ENCODE data around the gene AGAP9.
A peak's percentile ranks its signal among the peaks of the same experiment; 100 is the strongest.
"Not testable (repeated sequence)": the region's sequence is repeated elsewhere in the genome, so short reads cannot be mapped to it uniquely, and the experiment has no call there.

AGAP9 gene

DNA sequence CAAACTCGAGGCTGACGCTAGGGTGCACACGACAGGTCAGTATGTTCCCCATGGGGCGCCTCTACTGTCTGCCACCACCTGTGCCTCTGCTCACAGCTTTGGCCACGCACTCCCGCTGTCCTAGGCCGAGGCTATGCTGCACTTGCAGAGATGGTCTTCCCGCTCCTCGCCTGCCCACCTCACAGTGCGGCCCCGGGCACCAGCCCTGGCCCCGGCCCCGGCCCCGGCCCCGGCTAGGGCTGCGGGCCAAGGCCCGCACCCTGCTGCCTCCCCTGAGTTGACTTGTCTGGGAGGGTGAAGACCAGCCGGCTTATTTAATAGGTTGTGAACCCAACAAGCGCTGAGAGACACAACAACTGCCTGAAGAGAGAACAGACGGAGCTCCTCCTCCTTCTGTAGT is at the start of gene AGAP9:
Gene AGAP9 (minus strand): TSS at position 164 of the 400 bp plus-strand sequence. CDS start 112 bp downstream, at position 52.
- not testable (repeated sequence) for DNase-seq (ENCODE audit: low read depth, low spot score)

- not testable (repeated sequence) for DNase-seq (ENCODE audit: low read depth, low spot score)
Measured at GRCh38 chr10:47571138-47571912, 47.9 kb upstream of the AGAP9 start.

DNA sequence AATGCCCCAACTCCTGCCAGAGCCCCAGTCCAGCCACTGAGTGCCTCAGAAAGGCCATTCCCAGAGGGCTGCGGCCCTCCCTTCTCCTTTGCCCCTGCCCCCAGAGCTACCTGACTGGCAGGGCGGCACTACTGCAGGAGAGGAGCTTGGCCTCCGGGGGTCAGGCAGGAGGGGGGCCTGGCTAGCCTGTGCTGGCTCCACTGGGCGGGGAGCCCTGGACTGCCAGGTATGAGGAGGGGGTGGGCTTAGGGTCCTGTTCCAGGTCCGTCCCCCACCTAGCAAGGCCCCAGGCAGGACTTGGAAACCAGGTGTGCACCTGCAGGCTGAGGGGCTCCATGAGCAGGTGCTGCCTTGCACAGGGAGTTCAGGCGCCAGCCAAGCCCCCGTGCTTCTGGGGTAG is 43.3 kb upstream of the AGAP9 start:
- DNase-seq (ENCODE audit: low read depth, low spot score): not testable (repeated sequence)

DNA sequence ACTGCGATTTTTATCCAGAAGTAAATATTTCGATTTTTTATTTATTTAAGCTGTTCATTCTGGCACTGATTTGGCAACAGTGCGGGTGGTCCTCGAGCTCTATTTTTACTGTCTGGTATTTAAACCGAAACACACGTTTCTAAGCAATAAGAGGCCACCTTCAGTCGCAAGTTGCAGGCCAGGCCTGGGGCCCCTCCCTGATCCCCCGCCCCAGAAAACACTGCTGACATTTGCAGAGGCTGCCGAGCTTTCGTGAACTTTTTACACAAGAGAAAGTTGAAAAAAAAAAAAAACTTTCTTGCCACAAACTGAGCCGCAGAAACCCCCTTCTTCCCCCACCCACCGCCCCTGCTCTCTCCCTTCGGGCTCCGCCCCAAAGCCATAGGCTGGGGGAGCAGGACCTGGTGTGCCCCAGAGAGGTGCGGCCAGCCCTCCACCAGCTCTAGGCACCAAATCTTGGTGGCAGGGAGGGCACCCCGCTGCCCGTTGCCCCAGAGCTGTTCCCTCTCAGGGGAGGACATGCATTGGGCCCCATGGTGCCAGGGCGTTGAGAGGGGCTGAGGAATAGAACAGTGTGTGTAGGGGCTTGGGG is 42.8 kb upstream of the AGAP9 start:
- not testable (repeated sequence) for DNase-seq (ENCODE audit: low read depth, low spot score)

DNA sequence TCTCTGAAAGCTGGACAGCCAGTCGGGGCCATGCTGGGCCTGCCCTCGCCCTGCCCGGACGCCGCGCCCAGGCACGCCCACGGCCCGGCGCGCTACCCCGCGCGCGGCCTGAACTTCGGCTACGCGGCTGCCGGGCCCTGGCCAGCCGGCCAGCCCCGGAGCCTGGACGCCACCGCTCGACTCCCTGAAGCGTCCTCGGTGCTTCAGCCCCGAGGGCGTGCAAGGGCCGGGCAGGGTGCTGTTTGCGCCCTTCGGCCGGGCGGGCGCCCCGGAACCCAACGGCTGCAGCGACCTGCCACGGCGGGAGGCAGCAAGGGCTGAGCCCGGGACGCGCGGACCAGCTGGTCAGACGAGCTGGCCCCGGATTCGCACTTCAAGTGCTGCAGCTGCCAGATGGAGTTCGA is 42.1 kb upstream of the AGAP9 start:
- not testable (repeated sequence) for DNase-seq (ENCODE audit: low read depth, low spot score)

- DNase-seq (ENCODE audit: low read depth, low spot score): not testable (repeated sequence)
Measured at GRCh38 chr10:47564953-47565352, 41.5 kb upstream of the AGAP9 start.

GRCh38 chr10:47564318-47564717 is 40.9 kb upstream of the AGAP9 start:
- DNase-seq (ENCODE audit: low read depth, low spot score): not testable (repeated sequence)

- not testable (repeated sequence) for DNase-seq (ENCODE audit: low read depth, low spot score)
Measured at GRCh38 chr10:47560452-47560851, 37.0 kb upstream of the AGAP9 start.

DNA sequence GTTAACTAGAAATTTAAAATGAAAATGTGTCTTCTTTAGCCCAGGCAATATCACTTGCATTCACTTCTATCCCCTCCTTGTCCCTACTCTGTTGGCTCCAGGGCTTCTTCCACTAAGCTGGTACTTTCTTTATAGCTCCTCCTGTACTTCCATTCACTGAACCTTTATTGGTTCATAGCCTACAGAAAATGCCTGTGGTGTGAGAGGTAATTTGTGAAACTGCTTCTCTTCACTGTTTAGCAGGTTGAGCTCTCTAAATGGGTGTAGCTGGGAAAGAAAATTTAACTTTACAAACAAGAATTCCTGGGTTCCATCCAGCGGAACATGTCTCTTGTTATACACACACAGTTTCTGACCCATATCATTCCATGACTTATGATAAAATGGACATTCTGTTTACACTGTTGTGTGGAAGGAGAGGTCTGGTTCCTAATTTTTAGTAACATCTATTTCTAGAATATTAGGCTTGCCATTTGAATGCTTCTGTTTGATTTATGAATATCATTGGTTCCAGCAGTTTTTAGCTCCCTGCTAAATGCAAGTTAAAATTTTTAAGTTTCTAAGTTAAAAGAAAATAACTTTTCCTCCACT is 36.4 kb upstream of the AGAP9 start:
- not testable (repeated sequence) for DNase-seq (ENCODE audit: low read depth, low spot score)

DNA sequence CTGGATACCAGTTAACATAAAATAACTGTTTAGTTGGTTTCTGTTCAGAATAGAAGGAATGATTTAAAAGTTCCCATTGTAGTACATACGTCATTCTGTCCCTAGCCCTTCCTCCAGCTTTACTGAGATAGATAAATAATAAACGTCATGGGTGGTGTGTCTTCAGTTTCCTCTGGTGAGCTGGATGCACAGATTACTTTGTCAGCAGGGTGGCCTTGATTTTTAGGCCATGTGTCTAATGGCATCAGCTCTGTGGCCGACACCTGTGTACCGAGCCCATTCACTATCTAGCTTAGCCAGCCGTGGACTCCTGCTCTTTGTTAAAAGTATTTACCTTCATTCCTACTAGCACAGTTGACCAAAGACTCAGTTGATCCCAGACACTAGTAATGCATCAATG is 34.7 kb upstream of the AGAP9 start:
- peak; percentile 40 for DNase-seq (ENCODE audit: low read depth, low spot score)

GRCh38 chr10:47557616-47558015 is 34.2 kb upstream of the AGAP9 start:
- DNase-seq (ENCODE audit: low read depth, low spot score): not testable (repeated sequence)

GRCh38 chr10:47555334-47555733 is 31.9 kb upstream of the AGAP9 start:
- not testable (repeated sequence) for DNase-seq (ENCODE audit: low read depth, low spot score)

- not testable (repeated sequence) for DNase-seq (ENCODE audit: low read depth, low spot score)
Measured at GRCh38 chr10:47554552-47554951, 31.1 kb upstream of the AGAP9 start.

DNA sequence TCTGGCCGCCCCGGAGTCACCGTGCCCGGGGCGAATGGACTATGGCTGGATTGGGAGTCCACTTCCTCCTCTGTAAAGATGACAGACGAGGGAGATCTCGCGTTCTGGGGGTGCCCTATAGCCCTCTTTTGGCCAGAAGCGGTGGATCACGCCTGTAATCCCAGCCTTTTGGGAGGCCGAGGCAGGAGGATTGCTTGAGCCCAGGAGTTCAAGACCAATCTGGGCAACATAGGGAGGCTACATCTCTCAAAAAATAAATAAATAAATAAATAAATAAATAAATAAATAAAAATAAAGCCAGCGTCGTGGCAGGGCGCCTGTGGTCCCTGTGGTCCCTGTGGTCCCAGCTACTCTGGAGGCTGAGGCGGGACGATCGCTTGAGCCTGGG is 30.4 kb upstream of the AGAP9 start:
- DNase-seq (ENCODE audit: low read depth, low spot score): not testable (repeated sequence)

GRCh38 chr10:47553214-47553859 is 29.9 kb upstream of the AGAP9 start:
- DNase-seq (ENCODE audit: low read depth, low spot score): peak; percentile 17

DNA sequence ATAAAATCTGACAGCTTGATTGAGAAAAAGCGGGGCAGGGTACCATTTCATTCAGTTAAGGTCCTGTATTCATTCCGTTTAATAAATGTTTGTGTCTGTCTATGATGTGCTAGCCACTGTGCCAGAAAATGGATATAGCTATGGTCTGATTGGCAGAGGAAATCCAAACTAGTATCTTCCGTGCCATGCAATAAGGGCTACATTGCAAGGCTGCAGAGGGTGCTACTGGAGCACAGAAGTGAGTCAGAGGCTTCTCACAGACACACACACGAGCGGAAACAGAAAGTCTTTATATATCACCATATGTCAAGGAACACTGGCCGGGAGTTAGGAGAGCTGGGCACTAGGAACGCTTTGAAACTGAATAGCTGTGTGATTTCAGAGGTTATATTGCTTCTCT is 29.3 kb upstream of the AGAP9 start:
- DNase-seq (ENCODE audit: low read depth, low spot score): peak; percentile 13

DNA sequence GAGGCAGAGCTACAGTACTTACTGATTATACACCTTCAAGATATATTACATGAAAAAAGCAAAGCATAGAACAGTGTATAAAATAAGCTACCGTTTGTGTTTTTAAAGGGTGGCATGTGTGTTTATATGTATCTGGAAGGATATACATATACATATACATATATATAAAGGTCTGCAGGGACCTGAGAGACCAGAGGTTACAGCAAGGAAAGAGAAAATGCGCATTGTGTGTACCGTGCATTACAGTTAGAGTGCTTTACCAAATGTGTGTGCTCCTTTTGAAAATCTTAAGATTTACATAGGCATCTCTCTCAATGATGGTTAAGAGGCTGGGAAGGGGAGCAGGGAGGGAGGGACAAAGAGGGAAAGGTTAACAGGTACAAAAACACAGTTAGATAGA is 23.8 kb upstream of the AGAP9 start:
- DNase-seq (ENCODE audit: low read depth, low spot score): not testable (repeated sequence)

DNA sequence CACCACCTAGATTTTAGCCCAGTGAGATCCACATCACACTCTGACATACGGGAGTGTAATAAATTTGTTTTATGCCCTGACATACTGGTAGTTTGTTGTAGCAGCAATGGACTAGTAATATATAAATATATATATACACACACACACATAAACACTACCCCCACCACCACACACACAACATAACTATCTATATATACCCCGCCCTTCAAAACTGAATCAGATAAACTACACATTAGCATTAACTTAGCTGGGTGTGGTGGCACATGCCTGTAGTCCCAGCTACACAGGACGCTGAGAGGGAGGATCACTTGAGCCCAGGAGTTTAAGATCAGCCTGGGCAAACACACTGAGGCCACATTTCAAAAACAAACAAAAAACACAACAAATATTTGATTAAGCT is 13.0 kb upstream of the AGAP9 start:
- DNase-seq (ENCODE audit: low read depth, low spot score): not testable (repeated sequence)

DNA sequence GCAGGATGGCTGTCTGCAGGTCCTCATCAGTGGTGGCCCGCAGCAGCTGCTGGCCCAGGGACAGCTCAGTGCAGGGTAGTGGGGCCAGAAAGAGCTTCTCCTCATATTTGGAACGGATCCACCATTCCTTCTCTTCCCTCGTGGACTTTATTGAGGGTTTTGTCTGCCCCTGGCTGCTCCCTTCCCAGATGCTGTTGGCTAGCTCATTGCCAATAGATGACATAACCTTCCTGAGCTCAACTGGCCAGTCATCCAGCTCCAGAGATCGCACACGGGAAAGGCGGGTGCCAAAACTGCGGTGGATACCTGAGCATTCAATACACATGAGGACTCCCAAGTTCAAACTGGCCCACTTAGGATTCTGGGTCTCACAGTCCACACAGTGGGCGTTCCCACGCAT is 21.1 kb downstream of the AGAP9 start:
- DNase-seq (ENCODE audit: low read depth, low spot score): not testable (repeated sequence)

GRCh38 chr10:47494226-47494625 is 29.2 kb downstream of the AGAP9 start:
- not testable (repeated sequence) for DNase-seq (ENCODE audit: low read depth, low spot score)

GRCh38 chr10:47491600-47491999 is 31.8 kb downstream of the AGAP9 start, which contains the start of gene FAM25G:
TSS of gene FAM25G (minus strand) at chr10:47491700. CDS start at chr10:47491674, 26 bp downstream.
- DNase-seq (ENCODE audit: low read depth, low spot score): not testable (repeated sequence)

- DNase-seq (ENCODE audit: low read depth, low spot score): not testable (repeated sequence)
Measured at GRCh38 chr10:47489630-47490029, 33.8 kb downstream of the AGAP9 start.

All from smooth muscle cell of the brain vasculature (primary cell).